Neural cell (in vitro differentiated cells): ENCODE data around the gene SH3TC1.

Experiments used
- CTCF ChIP-seq: fragments of 450-650 bp; IDR thresholded peaks from 2 replicates; pipeline ENCODE4 v1.5.1; 2014; ENCODE audit warnings: antibody characterized with exemption, mild to moderate bottlenecking, moderate library complexity; ENCODE audit not compliant: poor library complexity, severe bottlenecking
- EP300 ChIP-seq: fragments of 450-650 bp; conservative IDR thresholded peaks from 2 replicates; pipeline ENCODE4 v1.6.1; 2014; ENCODE audit warnings: antibody characterized with exemption, mild to moderate bottlenecking, moderate library complexity; ENCODE audit not compliant: poor library complexity, severe bottlenecking
- EZH2 ChIP-seq: fragments of 200-600, 300-800 bp; shearing (Covaris generic), sonication (generic); IDR thresholded peaks from 2 replicates; pipeline ENCODE4 v1.6.1; 2014; ENCODE audit warnings: antibody characterized with exemption, low read length, borderline replicate concordance, mild to moderate bottlenecking; ENCODE audit not compliant: insufficient read depth, poor library complexity, severe bottlenecking
- POLR2AphosphoS5 ChIP-seq: IDR thresholded peaks from 2 replicates; pipeline ENCODE4 v1.6.1; 2012

GRCh38 chr4:8278009-8278395 is 78.9 kb downstream of the SH3TC1 start:
- TF ChIP-seq CTCF (no peak), EP300 (no peak), POLR2AphosphoS5 (no peak), EZH2 (no peak)
